Tibial artery (tissue), 4 donors: ENCODE data around the gene MYBBP1A.

Source experiments
- DNase-seq, 2 donors: peaks; one replicate each; pipeline ENCODE4 v3.0.0-alpha.2; 2019
- H3K27ac ChIP-seq, 2 donors: fragments of 200-600 bp; sonication (generic) in 1 of 2; 1 replicate in 1 of 2; 2 replicates in 1 of 2; pipeline ENCODE4 v1.5.1; 2018 to 2019; ENCODE audit warnings: mild to moderate bottlenecking in 1 of 2
- H3K27me3 ChIP-seq, 2 donors: fragments of 200-600 bp; sonication (generic) in 1 of 2; one replicate each; pipeline versions ENCODE4 v1.5.1 to v1.6.0; 2016 to 2019
- H3K36me3 ChIP-seq, 3 donors: fragments of 200-600 bp; sonication (generic) in 2 of 3; one replicate each; pipeline ENCODE4 v1.5.1; 2016 to 2019; ENCODE audit warnings: mild to moderate bottlenecking in 2 of 3
- H3K4me1 ChIP-seq, 4 donors: fragments of 200-600 bp; sonication (generic) in 2 of 4; 1 replicate in 3 of 4; 2 replicates in 1 of 4; pipeline ENCODE4 v1.5.1; 2016 to 2019
- H3K4me3 ChIP-seq, 2 donors: fragments of 200-600 bp; sonication (generic) in 1 of 2; 1 replicate in 1 of 2; 2 replicates in 1 of 2; pipeline ENCODE4 v1.5.1; 2018 to 2019; ENCODE audit warnings: mild to moderate bottlenecking in 2 of 2
- H3K9me3 ChIP-seq, 3 donors: fragments of 200-600 bp; sonication (generic) in 1 of 3; one replicate each; pipeline ENCODE4 v1.5.1; 2016 to 2019
- CTCF ChIP-seq, 2 experiments: fragments of 200-600 bp in 1 of 2; fragments of 450-650 bp in 1 of 2; IDR thresholded peaks; one replicate each; pipeline ENCODE4 v1.5.1; 2017 to 2019; ENCODE audit warnings: antibody characterized with exemption in 2 of 2, mild to moderate bottlenecking in 1 of 2, moderate library complexity in 1 of 2
- intact Hi-C: fragments of 100-400 bp; cut with DNase I; formaldehyde crosslinking; loops from one replicate; pipeline ENCODE4 v1.15.0; 2023; ENCODE audit warnings: low total_unique reads

The MYBBP1A gene

GRCh38 chr17:4525691-4526397, 29.3 kb downstream of the MYBBP1A start:
- no peak for TF ChIP-seq CTCF (IDR thresholded peaks at IDR 0.05)
- no peaks in the 10 kb centered on the region for H3K9me3 ChIP-seq
- H3K4me3 ChIP-seq, result no peak overlapping the region
- H3K27me3 ChIP-seq, result no peaks in the 10 kb centered on the region
- DNase-seq, result no peak
- no peaks in the 10 kb centered on the region for H3K36me3 ChIP-seq
- intact Hi-C loops, result no loop called here
- peaks cover 0 to 16% (median 9%) of the 10 kb centered on the region in 4 donors for H3K4me1 ChIP-seq
- no peak overlapping the region for H3K27ac ChIP-seq

GRCh38 chr17:4523946-4524345, 31.2 kb downstream of the MYBBP1A start:
- TF ChIP-seq CTCF (IDR thresholded peaks at IDR 0.05), result no peak
- Histone ChIP-seq H3K4me3 (no peak overlapping the region), H3K9me3 (no peaks in the 10 kb centered on the region), H3K27me3 (no peaks in the 10 kb centered on the region), H3K27ac (no peak overlapping the region), H3K4me1 (peaks cover 0 to 22% (median 12%) of the 10 kb centered on the region in 4 donors), H3K36me3 (no peaks in the 10 kb centered on the region)
- intact Hi-C loops, result no loop called here
- no peak for DNase-seq

- intact Hi-C loops, result no loop called here
- no peaks in the 10 kb centered on the region for H3K36me3 ChIP-seq
- peaks cover 0 to 22% (median 12%) of the 10 kb centered on the region in 4 donors for H3K4me1 ChIP-seq
- no peak for DNase-seq
- H3K4me3 ChIP-seq, result no peak overlapping the region
- TF ChIP-seq CTCF (IDR thresholded peaks at IDR 0.05), result no peak
- H3K27ac ChIP-seq, result no peak overlapping the region
- no peaks in the 10 kb centered on the region for H3K27me3 ChIP-seq
- H3K9me3 ChIP-seq, result no peaks in the 10 kb centered on the region
Observed at GRCh38 chr17:4522661-4523060, 32.5 kb downstream of the MYBBP1A start.

- DNase-seq, result no peak
- H3K4me1 ChIP-seq, result peaks cover 0 to 15% (median 0%) of the 10 kb centered on the region in 4 donors
- no peak overlapping the region for H3K4me3 ChIP-seq
- H3K27ac ChIP-seq, result no peak overlapping the region
- no peaks in the 10 kb centered on the region for H3K27me3 ChIP-seq
- TF ChIP-seq CTCF (IDR thresholded peaks at IDR 0.05), result no peak
- H3K36me3 ChIP-seq, result no peaks in the 10 kb centered on the region
- H3K9me3 ChIP-seq, result no peaks in the 10 kb centered on the region
- intact Hi-C loops, result no loop called here
Observed at GRCh38 chr17:4520894-4521600, 34.1 kb downstream of the MYBBP1A start.

GRCh38 chr17:4520060-4520893, 34.9 kb downstream of the MYBBP1A start:
- Histone ChIP-seq H3K27ac (peak overlapping the region in 1 of 2 donors; percentile 44), H3K4me3 (no peak overlapping the region), H3K9me3 (no peaks in the 10 kb centered on the region), H3K36me3 (no peaks in the 10 kb centered on the region), H3K4me1 (peaks cover 0 to 15% (median 0%) of the 10 kb centered on the region in 4 donors), H3K27me3 (no peaks in the 10 kb centered on the region)
- TF ChIP-seq CTCF (IDR thresholded peaks at IDR 0.05), result no peak
- intact Hi-C loops, result no loop called here
- no peak for DNase-seq
